Tongue (tissue), 2 donors: Measurements from ENCODE around the gene ZNF227. TPM values are rescaled to one million over a fixed set of nuclear protein-coding genes. Genes with fewer than 3 reads are reported as not detected.
"Not testable (repeated sequence)": the region's sequence is repeated elsewhere in the genome, so short reads cannot be mapped to it uniquely, and the experiment has no call there.

Experiments used
- DNase-seq: peaks from one replicate; pipeline ENCODE4 v3.0.0-alpha.2; 2015
- total RNA-seq: library from RNA; depleted of rRNA; stranded (reverse); fragments of >200 nt; gene quantifications from one replicate; pipeline ENCODE4 v1.2.3, GENCODE V29; 2014

The ZNF227 gene
- total RNA-seq = 23.4 TPM

GRCh38 chr19:44212250-44212865 lies at the start of gene ZNF227:
Gene ZNF227 (plus strand): TSS chr19:44212532. CDS start chr19:44217793, 5,261 bp downstream.
- DNase-seq = peak; percentile 98

GRCh38 chr19:44163789-44164188 lies 48.5 kb upstream of the ZNF227 start:
- DNase-seq = no peak

GRCh38 chr19:44164327-44164672 lies 48.0 kb upstream of the ZNF227 start:
- DNase-seq = no peak

GRCh38 chr19:44164673-44165512 lies 47.4 kb upstream of the ZNF227 start, which contains the start of gene ZNF226:
Gene ZNF226 (plus strand): TSS chr19:44165100. CDS start chr19:44170081, 4,981 bp downstream.
- peak; percentile 99 for DNase-seq

- not testable (repeated sequence) for DNase-seq
These were observed 41.7 kb upstream of the ZNF227 start for GRCh38 chr19:44170660-44171059.

- DNase-seq = no peak
These were observed 35.7 kb upstream of the ZNF227 start for GRCh38 chr19:44176590-44176989.

GRCh38 chr19:44180968-44181367 lies 31.4 kb upstream of the ZNF227 start:
- no peak for DNase-seq

- DNase-seq = no peak
These were observed 30.2 kb upstream of the ZNF227 start for GRCh38 chr19:44182145-44182544.

GRCh38 chr19:44190020-44190419 lies 22.3 kb upstream of the ZNF227 start:
- DNase-seq = no peak

- DNase-seq = no peak
These were observed 20.2 kb upstream of the ZNF227 start for GRCh38 chr19:44192127-44192526.

- no peak for DNase-seq
These were observed 15.6 kb upstream of the ZNF227 start for GRCh38 chr19:44196772-44197171.

GRCh38 chr19:44202470-44202869 lies 9.9 kb upstream of the ZNF227 start:
- DNase-seq = no peak

- DNase-seq = no peak
These were observed 9.4 kb upstream of the ZNF227 start for GRCh38 chr19:44202974-44203373.

GRCh38 chr19:44203877-44204276 lies 8.5 kb upstream of the ZNF227 start:
- not testable (repeated sequence) for DNase-seq

- no peak for DNase-seq
These were observed 7.6 kb upstream of the ZNF227 start for GRCh38 chr19:44204772-44205171.

- peak; percentile 98 for DNase-seq
These were observed 5.1 kb upstream of the ZNF227 start for GRCh38 chr19:44207126-44207803.

- DNase-seq = peak; percentile 54
These were observed 574 bp downstream of the ZNF227 start for GRCh38 chr19:44212866-44213346.

- not testable (repeated sequence) for DNase-seq
These were observed 7.6 kb downstream of the ZNF227 start for GRCh38 chr19:44219926-44220325.

- not testable (repeated sequence) for DNase-seq
These were observed 8.4 kb downstream of the ZNF227 start for GRCh38 chr19:44220761-44221160.

- not testable (repeated sequence) for DNase-seq
These were observed 9.0 kb downstream of the ZNF227 start for GRCh38 chr19:44221291-44221690.

- no peak for DNase-seq
These were observed 16.0 kb downstream of the ZNF227 start for GRCh38 chr19:44228318-44228717.

GRCh38 chr19:44232867-44233266 lies 20.5 kb downstream of the ZNF227 start:
- no peak for DNase-seq

- no peak for DNase-seq
These were observed 24.1 kb downstream of the ZNF227 start for GRCh38 chr19:44236384-44236783.
